Pancreas (tissue), 10 donors: Measurements from ENCODE around the gene ELF4. TPM values are rescaled to one million over a fixed set of nuclear protein-coding genes. Genes with fewer than 3 reads are reported as not detected.

ENCODE experiments used
- ATAC-seq, 4 donors: fragments of 200-7000 bp; cut with Tn5 transposase; one replicate each; pipeline versions ENCODE4 v1.8.0 to v1.9.1; 2020; ENCODE audit warnings: mild to moderate bottlenecking in 4 of 4, moderate library complexity in 4 of 4
- DNase-seq, 6 donors: peaks; one replicate each; pipeline ENCODE4 v3.0.0-alpha.2; 2020
- FAIRE-seq: peaks from 2 replicates; lab custom pipeline; 2012; peaks lifted over from hg19 to GRCh38; lab: Jason Lieb, UNC
- H3K27ac ChIP-seq, 4 donors: fragments of 200-600 bp; sonication (generic); 1 replicate in 3 of 4; 2 replicates in 1 of 4; pipeline versions ENCODE4 v1.5.0 to v1.8.0; 2020
- H3K27me3 ChIP-seq, 4 donors: fragments of 200-600 bp; one replicate each; pipeline ENCODE4 v1.8.0; 2021
- H3K36me3 ChIP-seq, 3 donors: fragments of 200-600 bp; sonication (generic) in 1 of 3; one replicate each; pipeline versions ENCODE4 v1.5.0 to v1.8.0; 2020 to 2021
- H3K4me1 ChIP-seq, 3 donors: fragments of 200-600 bp; one replicate each; pipeline ENCODE4 v1.8.0; 2021
- H3K4me3 ChIP-seq, 4 donors: fragments of 200-600 bp; sonication (generic) in 2 of 4; one replicate each; pipeline versions ENCODE4 v1.5.0 to v1.8.0; 2020 to 2021
- H3K9me3 ChIP-seq, 4 donors: fragments of 200-600 bp; one replicate each; pipeline ENCODE4 v1.8.0; 2021
- CTCF ChIP-seq, 4 donors: fragments of 200-600 bp; sonication (generic) in 3 of 4; IDR thresholded peaks; one replicate each; pipeline versions ENCODE4 v1.5.0 to v1.8.0; 2021; ENCODE audit warnings: antibody characterized with exemption in 4 of 4
- WGBS, 2 donors: extraction: QIAGEN DNeasy Blood & Tissue Kit; methylation state at CpG; one replicate each; pipeline ENCODE4 v1.1.7; 2013; 5-methylcytosine and 5-hydroxymethylcytosine counted together
- intact Hi-C, 3 donors: fragments of 100-400 bp; cut with DNase I; formaldehyde crosslinking; loops; one replicate each; pipeline versions ENCODE4 v1.11.1 to v1.14.2; 2022
- polyA plus RNA-seq, 2 donors: library from polyadenylated mRNA; stranded (reverse); fragments of 200-250 nt; gene quantifications; one replicate each; pipeline ENCODE4 v1.2.3, GENCODE V29; 2013
- total RNA-seq, 6 donors: library from RNA; stranded (reverse); fragmentation: NEBNext Ultra II Directional in 4 of 6; extraction: Animal tissue kit (Norgen Biotek cat#: 25700) in 4 of 6; gene quantifications; one replicate each; pipeline versions ENCODE4 v1.2.1 to v1.2.4, GENCODE V29; 2021 to 2023
- donor health status: healthy with polysubstance abuse.
- donor health status: DM: no; HTN: no; CAD: no; lungs with moderate emphysema.
- donor health status: DM: no; HTN: no; CAD: no.
- donor health status: control.
- donor health status: control.
- donor health status: Bipolar disorder and iron deficiency.
- donor health status: DM: yes; HTN: yes; CAD: no.
- donor health status: DM: no; HTN: no; CAD: no.
- donor health status: DM: no; HTN: no; CAD: no.
- donor health status: DM: yes; HTN: yes; CAD: no.

Gene ELF4
- total and polyA plus RNA-seq, 8 donors = 1.1 to 4.6 (median 2.0) TPM

- no peak for FAIRE-seq
- no peaks in the 10 kb centered on the region for H3K36me3 ChIP-seq
Measured at GRCh38 chrX:130109429-130110378, 593 bp downstream of the ELF4 start.

GRCh38 chrX:130108647-130109428 is 1.5 kb downstream of the ELF4 start:
- 63 to 67% methylated on average over 9 of the region's 9 CpGs for WGBS, 2 donors
- Histone ChIP-seq H3K4me3 (peak overlapping the region in 1 of 4 donors; percentile 52), H3K36me3 (no peaks in the 10 kb centered on the region), H3K27ac (no peak overlapping the region), H3K4me1 (no peaks in the 10 kb centered on the region), H3K27me3 (no peaks in the 10 kb centered on the region), H3K9me3 (no peaks in the 10 kb centered on the region)
- FAIRE-seq (no peak), ATAC-seq (peak in 2 of 4 donors; percentile 12 to 27), DNase-seq (no peak)
- intact Hi-C loops = no loop called here
- no peak for TF ChIP-seq CTCF (IDR thresholded peaks at IDR 0.05)

More at GRCh38 chrX:130109429-130110378, 593 bp downstream of the ELF4 start:
- no peaks in the 10 kb centered on the region for H3K9me3 ChIP-seq
- peak overlapping the region in 2 of 4 donors; percentile 54 to 69 for H3K27ac ChIP-seq
- H3K4me1 ChIP-seq = no peaks in the 10 kb centered on the region
- ATAC-seq = peak; percentile 20 to 51 (median 30)
- 19 to 40% methylated on average over 74 to 81 of the region's 81 CpGs for WGBS, 2 donors
- DNase-seq = peak in 1 of 6 donors; percentile 33
- intact Hi-C loops = no loop called here
- no peak for TF ChIP-seq CTCF (IDR thresholded peaks at IDR 0.05)
- no peaks in the 10 kb centered on the region for H3K27me3 ChIP-seq
- H3K4me3 ChIP-seq = peak overlapping the region; percentile 23 to 52 (median 40)

GRCh38 chrX:130106071-130106470 is 4.2 kb downstream of the ELF4 start:
- no peaks in the 10 kb centered on the region for H3K4me1 ChIP-seq
- ATAC-seq = no peak
- no peaks in the 10 kb centered on the region for H3K27me3 ChIP-seq
- no peaks in the 10 kb centered on the region for H3K9me3 ChIP-seq
- 61 to 70% methylated on average over 10 of the region's 10 CpGs for WGBS, 2 donors
- no peak overlapping the region for H3K4me3 ChIP-seq
- no peaks in the 10 kb centered on the region for H3K36me3 ChIP-seq
- no peak for FAIRE-seq
- no peak overlapping the region for H3K27ac ChIP-seq
- intact Hi-C loops = no loop called here
- TF ChIP-seq CTCF (IDR thresholded peaks at IDR 0.05) = no peak
- no peak for DNase-seq

GRCh38 chrX:130105244-130105643 is 5.1 kb downstream of the ELF4 start:
- FAIRE-seq = no peak
- Histone ChIP-seq H3K36me3 (no peaks in the 10 kb centered on the region), H3K27me3 (no peaks in the 10 kb centered on the region), H3K27ac (no peak overlapping the region), H3K9me3 (no peaks in the 10 kb centered on the region), H3K4me3 (no peak overlapping the region), H3K4me1 (no peaks in the 10 kb centered on the region)
- 61 to 71% methylated on average over 3 of the region's 3 CpGs for WGBS, 2 donors
- no peak for DNase-seq
- intact Hi-C loops = no loop called here
- no peak for TF ChIP-seq CTCF (IDR thresholded peaks at IDR 0.05)
- ATAC-seq = no peak
